CD4-positive, CD25-positive, alpha-beta regulatory T cell (primary cell): ENCODE results near the gene TUBA3C. TPM values are rescaled to one million over a fixed set of nuclear protein-coding genes. Genes with fewer than 3 reads are reported as not detected.
"Not testable (repeated sequence)": the region's sequence is repeated elsewhere in the genome, so short reads cannot be mapped to it uniquely, and the experiment has no call there.

Experiments
- ATAC-seq, 2 donors: fragments of 150-1000 bp; cut with Tn5 transposase; one replicate each; pipeline ENCODE4 v1.10.0; 2021; ENCODE audit warnings: low read depth in 2 of 2, moderate number of reproducible peaks in 2 of 2, moderate library complexity in 1 of 2
- DNase-seq, 3 donors: peaks; one replicate each; pipeline versions ENCODE4 v3.0.0 to v3.0.0-alpha.2; 2012 to 2022; ENCODE audit warnings: mixed read lengths in 1 of 3
- H3K27ac ChIP-seq: one replicate; pipeline ENCODE4 v1.7.0; 2013; ENCODE audit warnings: mild to moderate bottlenecking, low read length; ENCODE audit not compliant: insufficient read depth, poor library complexity, severe bottlenecking
- H3K27me3 ChIP-seq: one replicate; pipeline ENCODE4 v1.7.0; 2013; ENCODE audit warnings: low read length; ENCODE audit not compliant: control insufficient read depth, insufficient read depth
- H3K36me3 ChIP-seq: one replicate; pipeline ENCODE4 v1.7.0; 2013; ENCODE audit warnings: mild to moderate bottlenecking, low read length, moderate library complexity; ENCODE audit not compliant: control insufficient read depth, insufficient read depth
- H3K4me1 ChIP-seq: 2 replicates; pipeline ENCODE4 v1.7.0; 2013; ENCODE audit warnings: mild to moderate bottlenecking, low read length; ENCODE audit not compliant: insufficient read depth, control insufficient read depth, poor library complexity, severe bottlenecking
- H3K4me3 ChIP-seq: one replicate; pipeline ENCODE4 v1.7.0; 2013; ENCODE audit warnings: low read depth, mild to moderate bottlenecking, low read length, moderate library complexity
- H3K9me3 ChIP-seq, 2 experiments: 1 replicate in 1 of 2; 2 replicates in 1 of 2; pipeline ENCODE4 v1.7.0; 2013; ENCODE audit warnings: low read length in 2 of 2, mild to moderate bottlenecking in 1 of 2, moderate library complexity in 1 of 2; ENCODE audit not compliant: control insufficient read depth in 2 of 2
- H3K27ac Mint-ChIP-seq, 3 donors: one replicate each; pipeline ENCODE4 v1.8.0; 2020 to 2022; ENCODE audit warnings: mild to moderate bottlenecking in 3 of 3, mixed read lengths in 3 of 3, moderate library complexity in 2 of 3
- H3K27me3 Mint-ChIP-seq: one replicate; pipeline ENCODE4 v1.8.0; 2022; ENCODE audit warnings: mild to moderate bottlenecking, mixed read lengths
- H3K36me3 Mint-ChIP-seq: one replicate; pipeline ENCODE4 v1.8.0; 2020; ENCODE audit warnings: mixed read lengths
- H3K4me1 Mint-ChIP-seq, 4 donors: one replicate each; pipeline ENCODE4 v1.8.0; 2020 to 2022; ENCODE audit warnings: mixed read lengths in 4 of 4, mild to moderate bottlenecking in 1 of 4
- H3K4me3 Mint-ChIP-seq, 4 donors: one replicate each; pipeline ENCODE4 v1.8.0; 2020 to 2022; ENCODE audit warnings: mild to moderate bottlenecking in 4 of 4, mixed read lengths in 4 of 4, moderate library complexity in 3 of 4
- H3K9me3 Mint-ChIP-seq, 7 donors: one replicate each; pipeline ENCODE4 v1.8.0; 2020 to 2022; ENCODE audit warnings: mixed read lengths in 7 of 7, mild to moderate bottlenecking in 3 of 7, moderate library complexity in 2 of 7
- polyA plus RNA-seq, 4 donors: library from polyadenylated mRNA; unstranded; fragments of 300-500 nt; fragmentation: Illumina TruSeq; gene quantifications; one replicate each; pipeline ENCODE4 v1.2.3, GENCODE V29; 2021
- total RNA-seq: library from RNA; stranded (reverse); gene quantifications from one replicate; pipeline ENCODE4 v1.2.3, GENCODE V29; 2022

Gene TUBA3C
- total RNA-seq: not detected
- polyA plus RNA-seq: not detected

DNA sequence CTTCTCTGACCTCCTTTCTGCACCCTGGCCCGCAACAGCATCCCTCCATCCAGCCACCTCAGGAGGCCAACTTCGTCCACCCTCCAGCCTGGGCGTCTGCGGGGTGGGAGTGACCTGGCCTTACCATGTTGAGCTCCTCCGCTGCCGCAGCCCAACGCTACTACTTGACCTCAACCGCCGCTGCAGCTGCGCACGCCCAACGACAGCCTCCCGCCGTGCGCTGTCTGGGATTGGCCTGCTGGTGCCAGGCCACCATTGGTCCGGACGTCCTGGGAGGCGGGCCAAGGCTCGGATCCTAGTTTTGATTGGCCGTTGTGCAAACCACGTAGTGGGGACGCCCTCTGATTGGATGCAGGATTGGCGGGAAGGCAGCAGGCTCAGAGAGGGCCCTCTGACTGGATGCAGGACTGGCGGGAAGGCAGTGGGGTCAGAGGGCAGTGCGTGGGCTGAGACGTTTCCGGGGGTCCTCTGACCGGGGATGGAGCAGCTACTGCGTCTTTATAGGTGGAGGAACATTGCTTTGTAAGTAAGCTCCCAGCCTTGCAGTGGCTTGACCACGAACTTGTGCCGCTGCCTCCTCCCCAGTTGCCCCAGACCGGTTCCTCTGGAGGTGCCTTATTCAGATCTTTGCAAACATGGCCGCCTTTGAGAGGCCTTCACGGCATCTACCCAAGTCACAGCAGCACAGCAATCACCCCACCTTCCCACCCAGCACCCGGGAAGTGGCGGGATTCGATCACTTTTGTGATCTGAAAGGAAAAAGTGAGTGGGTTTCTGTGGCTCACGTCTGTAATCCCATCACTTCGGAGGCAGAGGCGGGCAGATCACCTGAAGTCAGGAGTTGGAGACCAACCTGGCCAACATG is at the start of gene TUBA3C:
TSS of gene TUBA3C (minus strand) at position 204 of the 865 bp plus-strand sequence. CDS start at position 127, 77 bp downstream.
- H3K27me3 Mint-ChIP-seq: no peaks in the 10 kb centered on the region

DNA sequence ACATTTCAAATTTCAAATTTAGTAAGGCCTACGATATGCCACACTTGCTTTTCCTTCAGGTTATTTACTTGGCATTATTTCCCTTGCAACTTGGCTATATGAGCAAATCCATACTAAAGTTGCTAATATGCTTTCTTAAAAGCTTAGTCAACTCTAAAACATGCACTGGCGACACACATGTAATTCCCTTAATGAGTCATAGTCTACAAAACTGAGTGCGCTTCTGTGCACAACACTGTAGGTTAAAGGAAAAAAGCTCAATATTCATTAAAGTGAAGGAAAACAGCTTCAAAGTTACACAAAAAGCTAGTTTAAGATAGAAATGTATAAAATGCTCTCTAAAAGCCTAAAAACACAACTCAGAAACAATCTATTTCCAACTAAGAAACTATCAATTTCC is 25.8 kb upstream of the TUBA3C start:
- DNase-seq, H3K36me3 ChIP-seq, H3K4me3 ChIP-seq, H3K27me3 ChIP-seq, ATAC-seq, H3K27ac ChIP-seq, H3K36me3 Mint-ChIP-seq, H3K4me3 Mint-ChIP-seq, H3K4me1 ChIP-seq, H3K9me3 ChIP-seq, H3K27me3 Mint-ChIP-seq, H3K9me3 Mint-ChIP-seq, H3K4me1 Mint-ChIP-seq, H3K27ac Mint-ChIP-seq: not testable (repeated sequence)

More for the DNA sequence above, at the start of gene TUBA3C:
- Mint-ChIP-seq H3K9me3 (peaks cover 0 to 3% (median 0%) of the 10 kb centered on the region in 7 donors), H3K4me1 (no peaks in the 10 kb centered on the region), H3K27ac (no peak within 1 kb of the TSS), H3K4me3 (no peak within 1 kb of the TSS), H3K36me3 (no peaks in the 10 kb centered on the region)
- no peak for ATAC-seq
- no peaks in the 10 kb centered on the region for H3K36me3 ChIP-seq
- no peak for DNase-seq
- H3K4me1 ChIP-seq: no peaks in the 10 kb centered on the region
- no peaks in the 10 kb centered on the region for H3K9me3 ChIP-seq
- H3K27me3 ChIP-seq: no peaks in the 10 kb centered on the region
- no peak within 1 kb of the TSS for H3K27ac ChIP-seq
- no peak within 1 kb of the TSS for H3K4me3 ChIP-seq

DNA sequence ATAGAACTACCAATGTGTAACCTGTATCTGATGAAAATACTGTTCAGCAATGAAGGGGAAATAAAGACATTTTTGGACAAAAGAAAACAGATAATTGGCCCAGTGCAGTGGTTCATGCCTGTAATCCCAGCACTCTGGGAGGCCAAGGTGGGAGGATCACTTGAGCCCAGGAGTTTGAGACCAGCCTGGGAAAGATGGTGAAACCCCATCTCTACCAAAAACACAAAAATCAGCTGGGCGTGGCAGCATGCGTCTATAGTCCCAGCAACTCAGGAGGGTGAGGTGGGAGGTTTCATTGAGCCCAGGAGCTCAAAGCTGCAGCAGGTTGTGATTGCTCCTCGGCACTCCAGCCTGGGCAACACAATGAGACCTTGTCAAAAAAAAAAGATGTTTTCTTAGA is 11.0 kb upstream of the TUBA3C start:
- not testable (repeated sequence) for H3K4me1 ChIP-seq, H3K4me1 Mint-ChIP-seq, H3K9me3 ChIP-seq

DNA sequence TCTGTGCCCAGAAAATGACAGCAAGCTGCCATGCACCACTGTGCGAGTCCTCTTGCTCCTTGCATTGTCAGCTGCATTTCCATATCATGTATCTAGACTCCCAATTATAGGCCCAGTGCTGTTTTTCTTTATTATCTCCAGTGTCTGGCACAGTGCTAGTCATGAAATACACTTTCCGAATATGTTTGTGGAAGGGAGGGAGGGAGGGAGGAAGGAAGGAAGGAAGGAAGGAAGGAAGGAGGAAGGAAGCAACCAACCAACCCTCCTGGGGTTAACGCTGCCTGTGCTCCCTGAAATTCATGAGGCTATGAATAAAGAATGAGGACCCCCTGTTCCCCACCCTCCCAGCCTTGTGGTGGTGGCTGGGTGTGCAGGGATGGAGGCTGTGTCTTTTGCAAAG is 8.3 kb upstream of the TUBA3C start:
- not testable (repeated sequence) for H3K27me3 Mint-ChIP-seq, H3K4me1 Mint-ChIP-seq, H3K36me3 ChIP-seq, H3K4me3 ChIP-seq, H3K27ac Mint-ChIP-seq, H3K27ac ChIP-seq, H3K9me3 Mint-ChIP-seq, DNase-seq, H3K4me3 Mint-ChIP-seq, H3K9me3 ChIP-seq, H3K36me3 Mint-ChIP-seq, H3K4me1 ChIP-seq, H3K27me3 ChIP-seq, ATAC-seq

More for the DNA sequence above, 11.0 kb upstream of the TUBA3C start:
- H3K36me3 Mint-ChIP-seq, H3K9me3 Mint-ChIP-seq, H3K4me3 Mint-ChIP-seq, H3K27me3 Mint-ChIP-seq, H3K27ac ChIP-seq, H3K27ac Mint-ChIP-seq, H3K4me3 ChIP-seq, ATAC-seq, H3K36me3 ChIP-seq, H3K27me3 ChIP-seq, DNase-seq: not testable (repeated sequence)

DNA sequence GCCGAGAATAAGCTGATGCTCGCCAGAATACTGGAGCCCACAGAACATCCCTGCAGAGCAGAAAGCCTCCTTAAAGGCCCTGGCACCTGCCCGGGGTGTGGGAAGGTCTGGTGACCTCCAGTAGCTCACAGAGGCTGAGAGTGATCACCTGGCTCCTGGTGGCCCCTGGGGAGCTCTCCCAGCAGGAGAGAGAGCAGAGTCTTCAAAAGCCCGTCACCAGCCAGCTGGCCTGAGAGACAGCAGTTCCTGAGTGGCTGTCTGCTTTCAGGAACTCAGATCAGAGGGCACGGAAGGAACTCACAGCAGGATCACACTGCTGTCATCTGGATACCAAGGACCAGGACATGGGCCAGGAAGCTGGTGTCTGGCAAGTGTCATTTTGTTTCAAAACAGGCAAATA is 7.7 kb upstream of the TUBA3C start:
- not testable (repeated sequence) for H3K4me1 Mint-ChIP-seq, H3K4me1 ChIP-seq, H3K36me3 Mint-ChIP-seq, H3K27ac Mint-ChIP-seq, H3K36me3 ChIP-seq, H3K4me3 Mint-ChIP-seq, H3K27me3 ChIP-seq, ATAC-seq, H3K9me3 ChIP-seq, DNase-seq, H3K9me3 Mint-ChIP-seq, H3K4me3 ChIP-seq, H3K27ac ChIP-seq, H3K27me3 Mint-ChIP-seq

DNA sequence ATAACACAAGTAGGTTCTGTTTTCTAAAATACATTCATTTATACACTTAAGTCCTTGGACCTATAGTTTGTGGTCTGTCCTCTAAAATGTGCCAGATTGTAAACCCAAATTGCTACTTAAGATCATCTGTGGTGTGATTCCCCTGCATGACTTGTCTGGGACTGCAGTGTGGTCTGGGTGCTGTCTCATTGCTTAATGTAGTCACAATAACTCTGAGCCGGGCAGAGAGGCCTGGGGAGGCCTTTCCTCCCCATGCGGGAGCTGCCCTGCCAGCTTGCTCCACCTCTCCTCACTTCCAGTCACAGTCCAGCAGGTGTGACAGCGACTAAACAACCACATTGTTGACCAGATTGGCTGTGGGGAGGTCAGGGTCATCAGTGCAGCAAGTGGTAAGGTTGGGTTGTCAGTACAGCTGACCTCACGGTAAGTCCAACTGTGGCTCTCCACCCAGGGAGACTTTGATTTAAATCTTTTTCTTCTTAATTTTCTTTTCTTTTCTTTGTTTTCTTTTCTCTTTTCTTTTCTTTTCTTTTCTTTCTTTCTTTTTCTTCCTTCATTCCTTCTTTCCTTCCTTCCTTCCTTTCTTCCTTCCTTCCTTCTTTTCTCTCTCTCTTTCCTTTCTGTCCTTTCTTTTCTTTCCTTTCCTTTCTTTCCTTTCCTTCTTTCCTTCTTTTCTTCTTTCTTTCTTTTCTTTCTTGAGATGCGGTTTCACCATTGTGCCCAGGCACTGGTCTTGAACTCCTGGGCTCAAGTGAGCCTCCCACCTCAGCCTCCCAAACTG is 4.4 kb upstream of the TUBA3C start:
- ATAC-seq (no peak), DNase-seq (no peak)
- H3K4me3 ChIP-seq: no peak overlapping the region
- H3K27ac Mint-ChIP-seq: peak overlapping the region in 1 of 3 donors; percentile 26
- no peaks in the 10 kb centered on the region for H3K27me3 Mint-ChIP-seq
- no peaks in the 10 kb centered on the region for H3K9me3 ChIP-seq
- no peaks in the 10 kb centered on the region for H3K36me3 Mint-ChIP-seq
- no peak overlapping the region for H3K4me3 Mint-ChIP-seq
- no peaks in the 10 kb centered on the region for H3K27me3 ChIP-seq
- no peaks in the 10 kb centered on the region for H3K4me1 ChIP-seq
- peaks cover 0 to 4% (median 1%) of the 10 kb centered on the region in 7 donors for H3K9me3 Mint-ChIP-seq
- peaks cover 0 to 2% (median 0%) of the 10 kb centered on the region in 4 donors for H3K4me1 Mint-ChIP-seq
- no peaks in the 10 kb centered on the region for H3K36me3 ChIP-seq
- H3K27ac ChIP-seq: no peak overlapping the region

DNA sequence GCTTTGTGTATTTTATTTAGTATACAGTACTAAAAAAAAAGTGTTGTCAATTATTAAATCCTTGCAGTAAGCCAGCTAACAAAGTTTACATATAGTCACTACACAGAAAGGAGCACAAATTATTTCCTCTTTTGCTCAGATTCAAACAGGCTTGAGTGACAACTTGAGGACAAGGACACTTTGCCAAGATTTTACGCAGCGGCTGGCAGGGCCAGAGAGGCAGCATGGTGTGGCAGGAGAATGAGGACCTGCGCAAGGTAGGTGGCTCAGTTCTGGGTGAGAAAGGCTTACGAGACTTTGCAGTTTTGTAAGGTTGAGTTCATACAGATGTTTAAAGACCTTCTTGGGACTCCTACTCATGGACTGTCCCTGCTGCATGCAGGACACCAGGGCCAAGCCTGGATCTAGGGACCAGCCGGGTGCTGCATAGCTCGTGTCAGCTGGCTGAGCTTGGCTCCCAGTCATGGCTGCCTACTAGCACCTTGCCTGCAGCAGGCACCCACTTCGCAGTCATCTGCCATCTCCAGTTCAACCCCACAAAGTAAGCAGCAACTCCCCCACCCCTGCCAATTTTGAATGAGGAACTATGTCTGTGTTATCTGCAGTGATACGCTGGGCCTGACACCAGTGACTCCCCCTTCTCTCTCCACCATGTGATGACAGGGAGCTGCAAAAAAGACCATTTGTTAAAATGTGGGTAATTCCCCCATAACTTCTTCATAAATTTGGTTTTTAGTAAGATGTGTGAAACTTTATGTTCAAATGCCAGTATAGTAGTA is 3.7 kb upstream of the TUBA3C start:
- H3K4me1 ChIP-seq: no peaks in the 10 kb centered on the region
- DNase-seq (no peak), ATAC-seq (no peak)
- Mint-ChIP-seq H3K27me3 (no peaks in the 10 kb centered on the region), H3K4me1 (peaks cover 0 to 2% (median 0%) of the 10 kb centered on the region in 4 donors), H3K4me3 (no peak overlapping the region), H3K36me3 (no peaks in the 10 kb centered on the region), H3K9me3 (peaks cover 0 to 4% (median 1%) of the 10 kb centered on the region in 7 donors), H3K27ac (no peak overlapping the region)
- H3K36me3 ChIP-seq: no peaks in the 10 kb centered on the region
- no peaks in the 10 kb centered on the region for H3K9me3 ChIP-seq
- no peaks in the 10 kb centered on the region for H3K27me3 ChIP-seq
- H3K4me3 ChIP-seq: no peak overlapping the region
- no peak overlapping the region for H3K27ac ChIP-seq
